ENCODE data around the gene TBX21.

Gene TBX21

GRCh38 chr17:47703191-47703591 lies 29.8 kb upstream of the TBX21 start:
- TF ChIP-seq POLR2A (IDR thresholded peaks at IDR 0.05; ENCODE audit: low read depth, low read length), result no peak
- DNase-seq (ENCODE audit: insufficient read length, low spot score) (no peak), FAIRE-seq (no peak)

- no peak for FAIRE-seq
- no peak for DNase-seq (ENCODE audit: insufficient read length, low spot score)
- TF ChIP-seq POLR2A (IDR thresholded peaks at IDR 0.05; ENCODE audit: low read depth, low read length), result no peak
Observed at GRCh38 chr17:47703671-47704070, 29.4 kb upstream of the TBX21 start.

GRCh38 chr17:47704116-47704515 lies 28.9 kb upstream of the TBX21 start:
- FAIRE-seq, result no peak
- no peak for TF ChIP-seq POLR2A (IDR thresholded peaks at IDR 0.05; ENCODE audit: low read depth, low read length)

GRCh38 chr17:47704736-47705135 lies 28.3 kb upstream of the TBX21 start:
- FAIRE-seq, result no peak
- no peak for DNase-seq (ENCODE audit: insufficient read length, low spot score)
- no peak for TF ChIP-seq POLR2A (IDR thresholded peaks at IDR 0.05; ENCODE audit: low read depth, low read length)

More at GRCh38 chr17:47704116-47704515, 28.9 kb upstream of the TBX21 start:
- no peak for DNase-seq (ENCODE audit: insufficient read length, low spot score)

GRCh38 chr17:47705536-47706530 lies 27.2 kb upstream of the TBX21 start:
- FAIRE-seq (no peak), DNase-seq (ENCODE audit: insufficient read length, low spot score) (no peak)
- TF ChIP-seq POLR2A (IDR thresholded peaks at IDR 0.05; ENCODE audit: low read depth, low read length), result no peak

- FAIRE-seq (no peak), DNase-seq (ENCODE audit: insufficient read length, low spot score) (no peak)
- no peak for TF ChIP-seq POLR2A (IDR thresholded peaks at IDR 0.05; ENCODE audit: low read depth, low read length)
Observed at GRCh38 chr17:47707056-47707804, 25.8 kb upstream of the TBX21 start.

GRCh38 chr17:47707884-47708283 lies 25.2 kb upstream of the TBX21 start:
- TF ChIP-seq POLR2A (IDR thresholded peaks at IDR 0.05; ENCODE audit: low read depth, low read length), result no peak
- no peak for FAIRE-seq
- no peak for DNase-seq (ENCODE audit: insufficient read length, low spot score)

GRCh38 chr17:47708312-47708863 lies 24.6 kb upstream of the TBX21 start:
- FAIRE-seq (no peak), DNase-seq (ENCODE audit: insufficient read length, low spot score) (no peak)
- no peak for TF ChIP-seq POLR2A (IDR thresholded peaks at IDR 0.05; ENCODE audit: low read depth, low read length)

- TF ChIP-seq POLR2A (IDR thresholded peaks at IDR 0.05; ENCODE audit: low read depth, low read length), result no peak
- DNase-seq (ENCODE audit: insufficient read length, low spot score), result no peak
- FAIRE-seq, result no peak
Observed at GRCh38 chr17:47708864-47709541, 24.0 kb upstream of the TBX21 start.

- no peak for FAIRE-seq
- TF ChIP-seq POLR2A (IDR thresholded peaks at IDR 0.05; ENCODE audit: low read depth, low read length), result no peak
Observed at GRCh38 chr17:47709594-47709993, 23.4 kb upstream of the TBX21 start.

GRCh38 chr17:47711366-47712099 lies 21.5 kb upstream of the TBX21 start:
- TF ChIP-seq POLR2A (IDR thresholded peaks at IDR 0.05; ENCODE audit: low read depth, low read length), result no peak
- DNase-seq (ENCODE audit: insufficient read length, low spot score) (no peak), FAIRE-seq (no peak)

More at GRCh38 chr17:47709594-47709993, 23.4 kb upstream of the TBX21 start:
- no peak for DNase-seq (ENCODE audit: insufficient read length, low spot score)

- TF ChIP-seq POLR2A (IDR thresholded peaks at IDR 0.05; ENCODE audit: low read depth, low read length), result no peak
- FAIRE-seq (no peak), DNase-seq (ENCODE audit: insufficient read length, low spot score) (no peak)
Observed at GRCh38 chr17:47712330-47713023, 20.6 kb upstream of the TBX21 start.

All from H54 (cell line).